Nasal cavity respiratory epithelium epithelial cell of viscerocranial mucosa (primary cell): ENCODE data around the gene TBC1D25. TPM values are rescaled to one million over a fixed set of nuclear protein-coding genes. Genes with fewer than 3 reads are reported as not detected.

ENCODE experiments used
- total RNA-seq: library from RNA; depleted of rRNA; stranded (reverse); fragments of >200 nt; gene quantifications from 2 replicates; pipeline ENCODE4 v1.2.3, GENCODE V29; 2014

TBC1D25 gene
- total RNA-seq, result 6.2 and 10.7 TPM in 2 replicates

DNA sequence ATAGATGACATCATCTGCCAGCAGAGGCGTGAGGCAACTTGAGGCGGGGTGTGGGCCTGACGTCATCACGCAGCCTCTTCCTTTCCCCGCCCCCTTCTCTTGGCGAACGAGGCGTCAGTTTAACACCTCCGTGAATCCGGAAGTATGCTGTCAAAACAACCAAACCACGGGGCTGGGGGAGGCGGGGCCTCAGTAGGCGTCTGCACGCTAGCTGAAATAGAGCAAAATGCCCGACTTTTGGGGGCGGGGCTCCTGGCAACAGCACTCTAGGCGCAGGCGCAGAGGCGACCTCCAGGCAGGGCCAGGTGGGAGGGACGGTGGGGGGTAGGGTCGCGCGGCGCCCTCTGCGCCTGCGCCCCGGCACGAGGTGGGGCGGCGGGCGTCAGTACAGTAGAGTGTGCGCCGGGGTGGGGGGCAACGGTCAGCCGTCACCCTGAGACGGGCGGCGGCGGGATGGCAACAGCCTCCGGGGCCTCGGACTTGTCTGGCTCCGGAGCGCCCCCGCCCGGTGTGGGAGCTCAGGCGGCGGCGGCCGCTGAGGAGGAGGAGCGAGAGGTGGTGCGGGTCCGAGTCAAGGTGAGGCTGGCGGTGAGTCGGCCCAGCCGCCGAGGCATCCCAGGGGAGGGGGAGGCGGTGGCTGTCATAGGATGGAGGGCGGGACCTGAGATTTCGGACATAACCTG, at the start of gene TBC1D25:
Gene TBC1D25, plus strand, starts transcription at position 370 of the 683 bp plus-strand sequence. Its CDS starts 84 bp downstream, at position 454.

DNA sequence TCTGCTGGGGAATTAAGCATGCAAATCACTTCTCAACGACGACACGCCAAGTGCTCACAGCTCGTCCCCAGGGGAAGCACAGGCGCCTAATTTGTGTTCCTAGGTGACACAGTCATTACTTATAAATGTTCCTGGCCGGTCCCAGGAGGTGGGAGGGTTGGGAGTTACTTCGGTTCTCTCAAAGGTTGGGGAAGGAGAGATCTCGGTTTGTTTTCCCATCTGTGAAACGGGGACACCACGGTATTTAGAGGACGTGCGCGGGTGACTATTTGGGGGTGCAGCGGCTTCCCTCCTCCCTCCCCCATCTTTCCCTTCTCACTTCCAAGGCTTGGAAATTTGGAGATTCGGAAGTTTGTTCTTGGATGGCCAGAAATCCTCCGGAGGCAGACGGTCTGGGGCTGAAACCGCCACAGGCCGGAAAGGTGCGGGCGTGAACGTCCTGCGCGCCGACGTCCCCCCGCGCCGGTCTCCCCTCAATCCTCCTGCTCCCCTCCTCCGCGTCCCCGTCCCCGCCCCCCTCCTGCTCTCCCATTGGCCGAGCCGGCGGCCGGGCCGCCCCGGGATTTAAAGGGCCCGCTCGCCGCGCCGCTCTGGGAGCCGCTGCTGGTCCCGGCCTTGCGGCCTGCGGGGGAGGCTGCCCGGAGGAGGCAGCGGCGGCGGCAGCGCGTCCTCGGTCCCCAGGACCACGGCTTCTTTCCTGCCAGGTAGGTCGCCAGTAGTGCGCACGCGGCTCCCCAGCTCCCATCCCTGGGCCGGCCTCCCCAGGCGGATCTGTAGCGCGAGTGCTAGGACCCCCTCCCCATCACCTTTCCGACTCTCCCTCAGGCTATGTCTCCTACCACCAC, 30.9 kb upstream of the TBC1D25 start, which contains the start of gene PORCN:
Gene PORCN, plus strand, starts transcription at position 593 of the 845 bp plus-strand sequence. CDS start 829 bp downstream, outside the sequence.

DNA sequence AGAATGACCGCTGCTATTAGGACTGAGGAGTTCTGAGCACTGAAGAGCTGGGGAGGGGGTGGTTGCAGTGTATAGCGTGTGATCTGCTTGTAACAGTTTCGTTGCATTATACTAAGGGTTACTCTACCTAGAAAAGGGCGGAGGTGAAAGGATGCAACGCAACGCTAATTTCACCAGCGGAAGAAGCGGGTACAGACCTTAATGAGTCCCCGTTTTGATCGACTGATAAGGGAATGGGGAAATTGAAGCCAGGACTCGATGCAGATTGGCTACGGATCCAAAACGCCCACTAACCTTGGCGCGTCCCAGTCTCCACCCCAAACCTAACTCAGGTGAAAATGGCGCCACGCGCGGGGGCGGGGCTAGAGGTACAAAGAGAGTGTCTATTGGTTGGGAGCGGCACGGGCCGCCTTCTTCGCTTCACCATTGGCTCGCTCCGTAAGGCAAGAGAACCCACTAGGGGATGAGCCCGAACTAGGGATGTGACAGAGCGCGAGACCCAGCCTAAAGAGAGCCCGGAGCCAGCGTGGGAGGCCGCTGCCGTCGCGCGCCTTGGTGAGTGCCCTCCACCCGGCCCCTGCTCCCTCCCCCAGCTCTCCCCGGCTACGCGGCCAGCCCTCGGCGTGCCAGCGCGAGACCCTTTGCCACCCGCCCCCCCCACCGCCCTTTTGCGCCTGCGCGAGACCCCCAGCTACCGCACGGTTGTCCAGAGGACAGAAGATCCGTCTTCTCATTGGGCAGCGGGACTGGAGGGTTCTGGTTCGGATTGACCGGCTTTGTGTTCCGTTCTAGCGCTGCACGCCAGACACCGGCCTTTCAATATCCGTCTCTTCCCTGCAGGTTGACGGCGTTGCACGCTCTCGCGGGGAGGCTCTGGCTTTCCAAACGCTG, 17.9 kb upstream of the TBC1D25 start, which contains the start of gene EBP:
Gene EBP, plus strand, starts transcription at position 456 of the 891 bp plus-strand sequence. CDS start 1,964 bp downstream, outside the sequence.

DNA sequence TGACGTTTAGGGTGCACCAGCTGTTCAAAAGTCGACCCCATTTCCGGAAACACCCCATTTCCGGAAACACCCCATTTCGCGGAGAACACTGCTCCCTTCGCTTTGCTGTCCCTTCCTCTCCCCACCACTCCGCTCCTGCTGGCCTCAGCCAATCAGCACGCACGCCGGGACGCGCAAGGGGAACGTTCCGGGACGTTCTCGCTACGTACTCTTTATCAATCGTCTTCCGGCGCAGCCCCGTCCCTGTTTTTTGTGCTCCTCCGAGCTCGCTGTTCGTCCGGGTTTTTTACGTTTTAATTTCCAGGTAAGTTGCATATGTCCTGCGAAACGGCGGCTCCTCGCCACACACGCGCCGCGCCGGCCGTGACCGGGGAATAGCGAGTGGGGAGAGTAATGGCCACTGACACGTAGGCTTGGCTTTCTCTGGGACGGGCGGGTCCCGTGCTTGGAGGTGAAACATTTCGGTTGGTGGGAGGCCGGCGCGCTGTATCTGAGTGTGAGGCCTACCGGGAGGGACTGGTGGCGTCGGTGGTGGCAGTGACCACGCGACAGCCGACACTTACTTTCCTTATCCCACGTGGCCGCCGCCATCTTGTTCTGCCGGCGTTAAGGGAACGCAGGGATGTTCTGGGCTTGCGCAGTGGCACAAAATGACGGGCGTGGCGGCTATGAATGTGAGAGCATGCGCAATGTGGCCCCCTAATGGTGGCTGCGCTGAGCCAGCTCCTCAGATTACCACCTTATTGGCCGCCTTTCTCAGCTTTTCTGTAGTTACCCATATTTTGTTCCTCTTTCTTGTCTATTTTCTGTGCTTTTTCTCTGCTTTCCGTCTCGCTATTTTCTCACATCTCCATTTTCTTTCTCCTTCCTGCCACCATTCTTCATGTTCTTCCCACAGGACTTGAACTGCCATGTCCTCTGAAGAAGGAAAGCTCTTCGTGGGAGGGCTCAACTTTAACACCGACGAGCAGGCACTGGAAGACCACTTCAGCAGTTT, 35.1 kb downstream of the TBC1D25 start, which contains the start of gene RBM3:
Gene RBM3, plus strand, starts transcription at position 215 of the 997 bp plus-strand sequence. Its CDS starts 697 bp downstream, at position 912.

GRCh38 chrX:48597353-48598264, 58.1 kb downstream of the TBC1D25 start, which contains the start of gene WDR13:
TSS of gene WDR13 (plus strand) at chrX:48597492. CDS start at chrX:48597997, 505 bp downstream.

Other genes with a start within 250 kb of the TBC1D25 start
- not detected in 2 replicates for gene SSX3, start 183.0 kb upstream of the TBC1D25 start, total RNA-seq
- gene SSX4, start 156.2 kb upstream of the TBC1D25 start, total RNA-seq, result not detected in 2 replicates
- gene SSX4B, start 127.8 kb upstream of the TBC1D25 start, total RNA-seq, result not detected in 2 replicates
- 150 and 165 TPM in 2 replicates for gene SLC38A5, start 69.5 kb upstream of the TBC1D25 start, total RNA-seq
- 96.5 and 138 TPM in 2 replicates for gene FTSJ1, start 63.5 kb upstream of the TBC1D25 start, total RNA-seq
- gene PORCN, start 30.7 kb upstream of the TBC1D25 start, total RNA-seq, result 26.0 and 52.5 TPM in 2 replicates
- 71.2 and 103 TPM in 2 replicates for gene EBP, start 17.9 kb upstream of the TBC1D25 start, total RNA-seq
- 46.5 and 127 TPM in 2 replicates for gene RBM3, start 34.8 kb downstream of the TBC1D25 start, total RNA-seq
- gene WDR13, start 57.8 kb downstream of the TBC1D25 start, total RNA-seq, result 91.7 and 106 TPM in 2 replicates
- gene WAS, start 144.1 kb downstream of the TBC1D25 start, total RNA-seq, result under 0.01 and 0.28 TPM in 2 replicates
- 1.1 and 1.7 TPM in 2 replicates for gene SUV39H1, start 157.0 kb downstream of the TBC1D25 start, total RNA-seq
- gene GLOD5, start 222.0 kb downstream of the TBC1D25 start, total RNA-seq, result not detected in 2 replicates
- gene GATA1, start 246.9 kb downstream of the TBC1D25 start, total RNA-seq, result not detected in 2 replicates